ENCODE results near the gene THBS3. TPM values are rescaled to one million over a fixed set of nuclear protein-coding genes. Genes with fewer than 3 reads are reported as not detected.
A peak's percentile ranks its signal among the peaks of the same experiment; 100 is the strongest.
"Not testable (repeated sequence)": the region's sequence is repeated elsewhere in the genome, so short reads cannot be mapped to it uniquely, and the experiment has no call there.

Gene THBS3
- total RNA-seq, 1 experiment from 2014 or later: 8.1 TPM

DNA sequence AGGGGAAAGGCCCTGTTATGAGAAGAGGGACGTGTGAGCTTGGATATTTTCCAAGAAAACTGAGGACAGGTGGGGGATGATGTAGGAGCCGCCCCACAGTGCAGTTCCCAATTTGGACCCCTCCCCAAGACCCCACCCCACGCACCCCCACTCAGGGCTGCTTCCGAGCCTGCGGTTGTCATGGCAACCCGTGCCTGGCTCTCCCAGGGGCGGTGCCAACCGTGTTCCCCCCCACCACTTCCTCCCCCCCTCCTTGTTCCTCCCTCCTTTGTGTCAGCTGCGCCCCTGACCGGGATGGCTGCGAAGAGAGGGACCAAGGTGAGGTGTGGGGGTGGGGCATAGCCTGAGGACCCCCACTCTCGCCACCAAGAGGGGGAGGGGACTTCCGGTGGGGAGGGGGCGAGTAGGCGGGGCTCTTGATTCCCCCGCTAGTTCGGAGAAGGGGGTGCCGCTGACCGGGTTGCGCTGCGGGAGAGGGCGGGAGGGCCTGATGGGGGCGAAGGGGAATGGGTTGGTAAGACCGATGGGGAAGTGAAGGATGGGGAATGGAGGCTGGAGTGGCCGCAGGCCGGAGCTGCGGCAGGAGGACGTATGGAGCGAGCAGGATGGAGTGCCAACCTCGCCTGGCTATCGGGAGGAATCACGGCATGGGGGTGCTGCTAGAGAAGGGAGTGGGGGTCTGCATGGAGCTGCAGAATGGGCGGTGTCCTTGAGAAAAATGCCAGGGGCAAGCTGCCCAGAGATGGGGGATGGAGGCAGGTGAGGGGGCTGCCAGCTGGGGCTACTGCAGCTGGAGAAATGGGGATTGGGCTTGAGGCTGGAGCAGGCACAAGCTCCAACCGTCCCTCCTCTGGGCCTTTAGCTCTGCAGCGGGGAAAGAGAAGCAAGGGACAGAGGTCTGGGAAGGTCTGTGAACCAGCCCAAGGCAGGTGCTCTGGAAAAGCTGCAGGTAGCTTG lies 33.1 kb downstream of the THBS3 start:
- DNase-seq (ENCODE audit: low read depth): peak; percentile 38

DNA sequence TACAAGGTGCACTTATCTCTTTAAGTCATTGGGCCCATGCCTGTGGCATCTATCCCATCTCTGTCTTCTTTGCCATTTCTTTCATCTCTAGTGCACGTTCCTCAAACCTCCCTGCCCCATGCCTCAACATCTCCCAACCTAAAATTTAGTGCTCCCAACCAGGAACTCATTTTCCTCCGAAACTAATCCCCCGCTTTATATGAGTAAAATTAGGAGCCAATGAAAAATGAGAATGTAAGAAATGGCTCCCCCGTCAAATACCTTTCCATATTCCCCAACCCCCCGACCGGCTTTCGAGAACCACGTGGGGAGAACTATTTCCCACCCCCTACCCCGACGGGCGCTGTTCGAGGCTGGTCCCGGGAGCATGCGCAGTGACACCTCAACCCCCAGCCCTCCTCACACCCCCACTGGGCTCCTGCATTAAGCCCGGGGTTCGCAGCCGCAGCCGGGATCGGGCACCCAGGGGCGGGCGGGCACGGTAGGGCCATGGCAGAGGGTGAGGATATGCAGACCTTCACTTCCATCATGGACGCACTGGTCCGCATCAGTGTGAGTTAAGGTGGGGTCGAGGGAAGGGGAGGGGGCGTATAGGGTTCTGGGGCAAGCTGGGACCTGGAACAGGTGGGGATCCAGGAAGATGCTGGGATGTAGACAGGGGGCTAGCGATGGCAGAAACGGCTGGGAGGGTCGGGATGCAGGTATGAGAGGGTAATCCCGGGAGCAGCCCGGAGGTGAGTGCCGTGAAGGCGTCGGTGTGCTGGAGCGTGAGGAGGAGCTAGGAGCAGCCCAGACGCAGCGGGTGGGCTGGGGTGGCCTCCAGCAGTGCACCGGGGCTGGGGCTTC lies 34.0 kb downstream of the THBS3 start, which contains the start of gene TRIM46:
Gene TRIM46, plus strand, starts transcription at position 372 of the 846 bp plus-strand sequence. Its CDS starts 118 bp downstream, at position 490.
- peak; percentile 51 for DNase-seq (ENCODE audit: low read depth)

DNA sequence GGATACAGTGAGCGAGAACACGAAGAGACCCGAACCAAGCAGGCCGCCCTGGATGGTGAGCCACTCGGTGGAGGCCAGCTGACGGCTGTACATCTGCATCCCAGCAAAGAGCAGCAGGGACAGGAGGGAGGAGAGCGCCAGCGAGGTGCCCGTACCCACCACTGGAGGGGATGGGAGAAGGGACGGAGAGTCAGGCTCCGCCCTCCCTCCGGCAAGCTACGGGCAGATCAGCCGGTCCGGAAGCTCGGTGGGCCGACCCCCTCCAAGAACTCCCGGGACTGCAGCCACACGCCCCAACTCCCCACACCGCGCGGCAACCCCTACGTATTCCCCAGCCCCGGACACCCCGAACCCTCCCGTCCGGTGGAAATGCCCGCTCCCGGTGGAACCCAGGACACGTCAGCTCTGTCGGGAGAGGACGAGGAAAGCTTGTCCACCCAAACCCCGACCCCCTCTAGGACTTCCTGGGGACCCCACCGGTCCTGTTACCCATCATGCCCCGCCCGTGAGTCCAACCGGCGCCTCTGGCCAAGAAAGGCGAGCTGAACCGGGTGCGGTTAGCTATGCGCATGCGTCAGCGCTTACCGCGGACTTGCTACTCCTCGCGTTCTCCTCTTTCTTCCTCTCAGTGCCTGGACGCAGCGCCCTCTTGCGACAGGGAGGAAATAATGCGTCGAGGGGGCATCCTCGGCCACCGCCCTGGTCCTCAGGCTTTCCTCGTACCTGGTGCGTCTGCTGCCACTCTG lies 34.8 kb downstream of the THBS3 start, which contains the start of gene KRTCAP2:
Gene KRTCAP2, minus strand, starts transcription at position 573 of the 746 bp plus-strand sequence. Its CDS starts 80 bp downstream, at position 493.
- peak; percentile 92 for DNase-seq (ENCODE audit: low read depth)

DNA sequence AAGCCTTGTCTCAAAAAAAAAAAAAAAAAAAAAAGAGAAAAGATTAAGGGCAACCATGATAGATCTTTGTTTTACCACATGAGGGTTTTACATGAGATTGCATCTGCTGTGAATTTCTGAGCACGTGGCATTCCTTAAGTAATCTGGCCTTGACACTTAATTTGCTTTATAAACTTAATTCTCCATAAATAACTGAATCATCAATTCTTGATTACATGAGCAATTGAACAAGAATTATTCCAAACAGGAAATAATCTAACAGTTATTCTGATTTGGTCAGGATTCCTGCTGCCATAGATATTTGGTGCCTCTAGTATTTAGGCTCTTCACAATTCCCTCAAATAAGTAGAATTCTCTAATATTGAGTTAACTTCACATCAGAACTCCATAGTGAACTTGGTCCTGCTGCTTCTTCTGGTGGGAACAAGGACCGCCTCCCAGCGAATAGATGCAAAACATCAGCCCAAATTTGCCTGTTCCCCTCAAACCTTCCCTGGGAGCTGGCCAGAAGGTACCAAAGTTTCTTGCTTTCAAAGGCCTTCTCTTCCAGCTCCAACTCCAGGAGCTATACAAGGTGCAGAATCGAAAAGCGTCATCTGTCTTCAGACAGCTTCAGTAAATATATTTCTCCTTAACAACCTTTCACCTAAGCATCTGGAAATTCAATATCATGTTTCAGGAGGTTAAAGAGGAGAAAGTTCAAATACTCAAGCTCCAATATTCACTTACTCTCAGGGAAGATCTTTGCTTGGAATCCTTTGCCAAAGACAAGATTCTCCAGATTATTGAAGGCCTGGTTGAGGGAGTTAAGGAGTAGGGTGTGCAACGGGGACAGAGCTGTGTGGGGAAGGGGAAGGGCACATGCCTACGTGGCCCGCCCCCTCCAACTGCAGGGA lies 35.6 kb downstream of the THBS3 start:
- no peak for DNase-seq (ENCODE audit: low read depth)

DNA sequence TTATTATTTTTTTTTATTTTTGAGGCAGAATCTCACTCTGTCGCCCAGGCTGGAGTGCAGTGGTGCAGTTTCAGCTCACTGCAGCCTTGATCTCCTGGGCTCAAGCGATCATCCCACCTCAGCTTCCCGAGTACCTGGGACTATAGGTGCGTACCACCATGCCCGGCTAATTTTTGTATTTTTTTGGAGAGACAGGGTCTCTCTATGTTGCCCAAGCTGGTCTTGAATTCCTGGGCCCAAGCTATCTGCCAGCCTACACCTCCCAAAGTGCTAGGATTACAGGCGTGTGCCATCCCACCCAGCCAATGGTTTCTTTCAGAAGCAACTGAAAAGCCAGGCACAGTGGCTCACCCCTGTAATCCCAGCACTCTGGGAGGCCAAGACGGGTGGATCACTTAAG lies 36.9 kb downstream of the THBS3 start:
- DNase-seq (ENCODE audit: low read depth): no peak

DNA sequence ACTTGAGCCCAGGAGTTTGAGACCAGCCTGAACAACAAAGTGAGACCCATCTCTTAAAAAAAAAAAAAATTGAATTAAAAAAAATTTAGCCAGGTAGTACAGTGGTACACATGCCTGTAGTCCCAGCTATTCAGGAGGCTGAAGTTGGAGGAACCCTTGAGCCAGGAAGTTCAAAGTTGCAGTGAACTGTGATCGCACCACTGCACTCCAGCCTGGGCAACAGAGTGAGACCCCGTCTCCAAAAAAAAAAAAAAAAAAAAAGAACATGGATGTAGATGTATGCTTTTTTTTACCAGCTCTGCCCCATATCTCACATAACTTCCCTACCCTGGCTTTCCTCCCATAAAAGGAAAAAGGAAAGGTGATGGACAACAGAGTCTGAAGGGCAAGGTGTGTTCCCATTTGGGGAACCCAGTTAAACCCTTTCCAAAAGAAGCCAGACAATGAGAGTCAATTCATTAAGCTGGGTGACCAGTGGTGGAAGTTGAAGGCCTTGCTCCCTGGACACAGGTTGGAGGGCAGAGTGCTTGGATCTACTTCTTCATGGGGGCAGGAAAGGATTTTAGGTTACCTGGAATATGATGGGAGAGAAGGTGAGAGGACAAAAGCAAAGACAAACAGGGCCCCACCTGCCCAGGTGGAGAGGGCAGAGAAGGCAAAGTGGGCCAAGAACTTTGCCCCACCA lies 37.5 kb downstream of the THBS3 start:
- DNase-seq (ENCODE audit: low read depth): no peak

DNA sequence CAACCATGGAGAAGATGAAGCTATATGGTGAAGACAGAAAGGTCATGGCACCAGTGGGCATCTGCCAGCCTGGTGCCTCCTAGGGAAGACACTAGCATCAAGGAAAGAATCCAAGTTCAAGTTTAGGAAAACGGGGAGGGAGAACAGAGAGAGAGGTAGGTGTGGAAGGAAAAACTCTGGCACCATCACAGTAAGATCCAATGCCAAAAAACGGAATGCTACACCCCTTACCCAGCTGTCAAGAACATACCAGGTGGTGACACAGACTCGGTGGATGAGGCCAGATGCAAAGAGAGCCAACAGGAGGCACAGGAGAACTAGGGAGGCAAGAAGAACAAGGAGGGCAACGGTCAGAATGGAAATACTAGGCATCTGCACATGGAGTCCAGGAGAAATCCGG lies 38.2 kb downstream of the THBS3 start:
- no peak for DNase-seq (ENCODE audit: low read depth)

DNA sequence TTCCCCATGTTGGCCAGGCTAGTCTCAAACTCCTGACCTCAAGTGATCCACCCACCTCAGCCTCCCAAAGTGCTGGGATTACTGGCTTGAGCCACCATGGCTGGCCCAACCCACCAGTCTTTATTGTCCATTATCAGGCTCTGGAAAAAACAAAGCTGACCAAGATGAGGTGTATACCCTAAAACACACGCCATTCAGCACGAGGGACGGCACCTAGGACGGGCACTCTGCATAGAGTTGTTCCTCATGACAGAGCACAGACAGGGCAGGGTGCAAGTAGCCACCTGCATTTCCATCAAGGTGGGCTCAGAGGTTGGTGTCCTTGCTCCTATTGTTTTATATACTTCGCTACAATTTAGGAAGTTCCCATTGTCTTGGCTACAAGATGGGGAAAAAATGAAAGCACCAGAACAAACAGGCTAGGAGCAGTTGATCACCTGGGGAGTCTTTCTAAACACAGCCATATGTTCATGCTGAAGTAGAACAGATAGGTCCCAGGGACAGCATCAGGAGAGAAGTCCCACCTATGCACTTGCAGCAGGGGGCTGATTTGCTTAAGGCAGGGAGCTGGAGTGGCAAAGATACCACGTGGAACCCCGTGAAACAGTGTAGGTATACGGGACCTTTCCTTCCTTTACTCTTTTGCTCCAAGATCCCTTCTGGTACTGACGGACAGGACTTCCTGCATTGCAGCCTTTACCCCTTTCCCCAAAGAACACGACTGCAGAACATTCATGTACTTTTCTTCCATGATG lies 39.1 kb downstream of the THBS3 start:
- DNase-seq (ENCODE audit: low read depth): no peak

DNA sequence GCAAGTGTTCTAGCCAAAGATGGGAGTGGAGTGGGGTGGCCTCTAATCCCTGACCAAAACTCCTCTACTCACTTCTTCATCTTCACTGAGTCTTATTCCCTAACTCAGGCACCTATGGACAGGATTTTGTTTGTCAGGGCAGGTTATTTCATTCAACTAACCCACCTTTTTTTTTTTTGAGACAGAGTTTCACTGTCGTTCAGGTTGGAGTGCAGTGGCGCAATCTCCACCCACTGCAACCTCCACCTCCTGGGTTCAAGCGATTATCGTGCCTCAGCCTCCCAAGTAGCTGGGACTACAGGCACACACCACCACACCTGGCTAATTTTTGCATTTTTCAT lies 39.6 kb downstream of the THBS3 start:
- DNase-seq (ENCODE audit: low read depth): not testable (repeated sequence)

DNA sequence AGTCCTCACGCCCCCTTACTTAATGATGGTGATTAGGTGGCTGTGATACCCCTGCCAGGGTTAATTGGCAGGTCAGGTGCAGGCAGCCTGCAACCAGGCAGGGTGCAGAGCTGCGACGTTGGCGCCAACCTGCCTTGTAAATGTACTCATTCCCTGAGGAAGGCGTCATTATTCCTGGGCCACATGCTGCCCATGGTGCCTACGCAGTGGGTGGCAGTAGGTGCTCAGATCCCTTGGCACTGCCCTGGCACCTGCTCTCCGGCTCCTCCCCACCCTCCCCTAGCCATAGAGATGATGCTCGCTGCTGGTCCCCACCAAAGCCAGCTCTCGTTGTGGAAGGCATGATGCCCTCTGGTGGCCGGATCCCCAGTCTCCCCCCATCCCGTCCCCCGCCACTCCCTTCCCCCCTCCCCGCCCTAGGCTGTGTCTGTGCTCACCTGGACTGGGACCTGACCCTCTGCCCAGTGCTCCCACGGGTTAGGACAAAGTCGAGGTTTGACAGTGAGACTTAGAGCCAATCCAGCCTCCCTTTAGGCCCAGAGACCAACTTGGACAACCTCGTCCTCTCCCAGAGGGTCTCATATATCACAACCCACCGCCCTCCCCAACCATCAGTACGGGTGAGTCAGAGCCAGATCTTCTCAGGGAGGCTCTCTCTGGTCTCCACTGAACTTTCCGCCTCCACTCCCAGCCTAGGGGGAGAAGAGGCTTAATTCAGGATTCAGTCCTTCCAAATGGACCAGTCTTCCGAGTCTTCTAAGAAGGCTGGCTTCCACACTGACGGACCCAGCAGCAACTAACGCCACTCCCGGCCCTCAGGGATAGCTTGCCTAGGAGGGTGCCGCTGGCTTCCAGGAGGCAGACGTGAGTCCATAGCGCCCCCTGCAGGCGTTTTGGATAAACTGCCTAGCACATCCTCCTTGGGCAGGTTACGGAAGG lies 40.3 kb downstream of the THBS3 start:
- peak; percentile 63 for DNase-seq (ENCODE audit: low read depth)

DNA sequence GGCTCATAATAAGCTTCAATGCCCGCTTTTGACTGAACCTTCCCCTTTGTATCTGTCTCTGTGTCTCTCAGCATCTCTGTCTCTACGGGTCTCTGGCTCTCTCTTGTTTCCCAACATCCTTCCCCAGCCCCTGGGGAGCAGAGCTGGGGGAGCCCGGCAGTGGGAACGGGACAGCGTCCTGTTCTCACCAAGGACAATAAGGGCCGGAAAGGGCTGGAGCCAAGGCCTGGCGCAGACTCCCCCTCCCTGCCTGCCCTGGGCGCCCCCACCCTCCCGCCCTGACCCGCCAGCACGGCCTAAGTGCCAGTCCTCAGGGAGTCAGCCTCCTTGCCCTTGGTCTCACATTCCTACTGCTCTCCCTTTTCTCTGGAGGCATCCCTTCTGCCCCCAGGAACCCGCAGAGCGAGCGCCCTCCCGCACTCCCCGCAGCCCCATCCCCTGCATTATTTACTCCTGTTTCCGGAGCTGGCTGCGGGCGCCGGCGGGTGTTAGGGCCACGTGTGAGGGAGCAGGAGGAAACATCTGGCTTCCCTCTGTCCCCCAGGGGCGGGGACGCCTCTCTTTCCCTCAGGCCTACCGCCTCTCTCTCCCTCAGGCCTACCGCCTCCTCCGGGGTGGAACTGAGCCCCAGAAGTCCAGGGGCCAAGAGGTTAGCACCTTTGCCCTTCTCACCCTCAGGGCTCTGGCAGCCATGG lies 41.1 kb downstream of the THBS3 start:
- no peak for DNase-seq (ENCODE audit: low read depth)

DNA sequence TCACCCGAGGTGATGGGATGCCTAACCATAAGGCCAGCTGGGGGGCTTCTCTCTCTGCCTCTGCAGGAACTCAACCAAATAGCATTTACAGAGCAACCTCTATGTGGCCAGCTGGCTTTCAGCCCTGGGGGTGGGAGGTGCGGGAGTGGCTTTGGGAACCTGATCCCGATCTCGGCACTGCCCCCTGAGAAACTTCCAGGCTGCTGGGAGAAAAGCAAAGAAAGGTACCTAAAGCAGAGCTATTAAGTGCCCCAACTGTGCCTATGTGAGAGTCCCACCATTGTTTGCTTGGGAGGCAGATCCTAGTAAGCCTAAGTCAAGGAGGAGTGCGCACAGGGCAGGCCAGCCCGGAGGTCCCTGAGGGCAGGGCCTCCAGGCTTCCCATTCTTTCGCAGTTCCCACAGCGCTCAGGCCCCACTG lies 41.6 kb downstream of the THBS3 start:
- no peak for DNase-seq (ENCODE audit: low read depth)

DNA sequence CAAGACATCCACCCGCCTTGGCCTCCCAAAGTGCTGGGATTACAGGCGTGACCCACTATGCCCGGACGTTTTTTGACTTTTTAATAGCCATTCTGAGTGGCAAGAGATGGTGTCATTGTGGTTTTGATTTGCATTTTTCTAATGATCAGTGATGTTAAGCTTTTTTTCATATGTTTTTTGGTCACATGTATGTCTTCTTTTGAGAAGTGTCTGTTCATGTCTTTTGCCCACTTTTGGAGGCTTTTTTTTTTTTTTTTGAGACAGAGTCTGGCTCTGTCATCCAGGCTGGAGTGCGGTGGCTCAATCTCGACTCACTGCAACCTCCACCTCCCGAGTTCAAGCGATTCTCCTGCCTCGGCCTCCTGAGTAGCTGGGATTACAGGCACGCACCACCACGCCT lies 43.1 kb downstream of the THBS3 start:
- not testable (repeated sequence) for DNase-seq (ENCODE audit: low read depth)

DNA sequence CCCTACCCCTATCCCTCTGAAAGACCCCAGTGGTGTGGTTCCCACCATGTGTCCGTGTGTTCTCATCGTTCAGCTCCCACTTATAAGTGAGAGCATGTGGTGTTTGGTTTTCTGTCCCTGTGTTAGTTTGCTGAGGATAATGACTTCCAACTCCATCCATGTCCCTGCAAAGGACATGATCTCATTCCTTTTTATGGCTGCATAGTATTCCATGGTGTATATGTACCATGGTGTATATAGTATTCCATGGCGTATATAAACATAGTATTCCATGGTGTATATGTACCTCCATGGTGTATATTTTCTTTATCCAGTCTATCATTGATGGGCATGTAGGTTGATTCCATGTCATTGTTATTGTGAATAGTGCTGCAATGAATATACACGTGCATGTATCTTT lies 43.9 kb downstream of the THBS3 start:
- DNase-seq (ENCODE audit: low read depth): not testable (repeated sequence)

DNA sequence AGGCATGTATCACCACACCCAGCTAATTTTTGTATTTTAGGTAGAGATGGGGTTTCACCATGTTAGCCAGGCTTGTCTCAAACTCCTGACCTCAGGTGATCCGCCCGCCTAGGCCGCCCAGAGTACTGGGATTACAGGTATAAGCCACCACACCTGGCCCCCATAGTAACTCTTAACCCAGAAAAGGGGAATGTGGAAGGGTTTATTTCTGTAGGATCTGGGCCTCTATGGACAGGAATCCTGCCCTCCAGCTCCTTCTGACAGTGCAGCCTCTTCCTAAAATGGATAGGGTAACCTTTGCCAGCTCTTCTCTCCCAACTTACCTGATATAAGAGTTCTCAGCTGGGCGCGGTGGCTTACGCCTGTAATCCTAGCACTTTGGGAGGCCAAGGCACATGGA lies 45.1 kb downstream of the THBS3 start:
- DNase-seq (ENCODE audit: low read depth): not testable (repeated sequence)

DNA sequence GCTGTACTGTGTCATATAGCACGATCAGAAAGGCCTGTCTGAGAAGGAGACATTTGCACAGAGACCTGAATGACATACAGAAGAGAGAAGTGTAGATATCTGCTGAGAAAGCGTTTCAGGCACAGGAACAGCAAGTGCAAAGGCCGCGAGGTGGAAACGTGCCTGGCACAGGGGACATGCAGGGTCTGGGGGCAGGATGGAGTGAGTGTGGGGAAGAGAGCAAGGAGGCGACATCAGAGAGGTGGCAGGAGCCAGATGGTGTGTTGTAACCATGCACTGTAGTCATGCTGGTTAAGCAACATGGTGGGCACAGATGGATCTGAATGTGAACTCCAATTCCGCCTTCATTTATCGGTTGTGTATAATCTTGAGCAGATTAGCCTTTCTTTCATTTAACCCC lies 47.6 kb downstream of the THBS3 start:
- no peak for DNase-seq (ENCODE audit: low read depth)

DNA sequence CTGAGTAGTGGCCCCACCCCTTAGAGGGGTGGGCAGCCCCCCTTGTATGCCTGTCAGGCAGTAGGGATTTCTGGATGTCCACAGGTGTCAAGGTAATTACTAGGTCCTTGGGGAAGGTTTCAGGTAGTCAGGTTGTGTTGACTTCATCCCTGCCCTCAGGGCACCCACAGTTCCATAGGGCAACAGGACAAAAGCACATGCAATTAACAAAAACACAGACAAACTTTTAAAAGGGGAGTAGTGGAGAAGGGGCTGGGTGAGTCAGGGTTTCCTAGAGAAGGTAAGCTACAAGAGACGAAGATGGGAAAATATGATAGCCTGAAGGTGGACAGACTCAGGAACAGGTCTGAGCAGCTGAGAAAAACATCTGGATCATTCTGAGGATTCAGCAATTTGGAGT lies 48.7 kb downstream of the THBS3 start:
- no peak for DNase-seq (ENCODE audit: low read depth)

Measured in RPMI7951 (cell line).